Measurements from ENCODE around the gene ADGRD1.

The ADGRD1 gene

DNA sequence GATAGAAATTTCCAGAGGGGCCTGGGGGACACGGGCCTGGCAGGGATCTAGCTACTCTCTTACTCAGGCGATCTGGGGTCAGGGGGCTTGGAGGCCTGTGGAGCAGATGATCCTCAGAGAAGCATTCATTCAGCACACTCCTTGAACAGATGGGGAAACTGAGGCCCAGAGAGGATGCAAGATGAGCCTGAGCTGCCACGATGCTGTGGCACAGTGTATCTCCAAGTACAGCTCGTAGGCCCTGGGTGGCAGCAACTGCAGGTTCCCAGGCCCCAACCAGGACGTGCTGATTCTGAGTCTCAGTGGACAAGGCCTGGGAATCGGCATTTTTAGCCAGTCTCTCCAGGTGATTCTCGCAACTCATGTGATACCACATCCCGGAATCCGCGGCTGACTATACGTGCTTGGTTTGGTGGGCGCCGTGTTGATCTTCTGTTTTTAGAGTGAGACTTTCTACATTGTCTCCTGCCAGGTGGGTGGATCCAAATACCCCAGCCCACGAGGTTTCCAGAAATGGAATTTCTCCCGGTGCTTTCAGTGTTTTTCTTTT is 22.5 kb downstream of the ADGRD1 start:
- TF ChIP-seq TAF1 (IDR thresholded peaks at IDR 0.05; ENCODE audit: borderline replicate concordance, insufficient read depth, low read length) (no peak), POLR2AphosphoS5 (IDR thresholded peaks at IDR 0.05; ENCODE audit: low read depth, low read length) (no peak), SIN3A (IDR thresholded peaks at IDR 0.05; ENCODE audit: borderline replicate concordance, insufficient read depth, low read length) (no peak), FOXP2 (optimal IDR thresholded peaks at IDR 0.05; ENCODE audit: borderline replicate concordance, extremely low read depth, extremely low read length, insufficient read depth) (no peak)
- TF ChIP-seq, protein P1, sequence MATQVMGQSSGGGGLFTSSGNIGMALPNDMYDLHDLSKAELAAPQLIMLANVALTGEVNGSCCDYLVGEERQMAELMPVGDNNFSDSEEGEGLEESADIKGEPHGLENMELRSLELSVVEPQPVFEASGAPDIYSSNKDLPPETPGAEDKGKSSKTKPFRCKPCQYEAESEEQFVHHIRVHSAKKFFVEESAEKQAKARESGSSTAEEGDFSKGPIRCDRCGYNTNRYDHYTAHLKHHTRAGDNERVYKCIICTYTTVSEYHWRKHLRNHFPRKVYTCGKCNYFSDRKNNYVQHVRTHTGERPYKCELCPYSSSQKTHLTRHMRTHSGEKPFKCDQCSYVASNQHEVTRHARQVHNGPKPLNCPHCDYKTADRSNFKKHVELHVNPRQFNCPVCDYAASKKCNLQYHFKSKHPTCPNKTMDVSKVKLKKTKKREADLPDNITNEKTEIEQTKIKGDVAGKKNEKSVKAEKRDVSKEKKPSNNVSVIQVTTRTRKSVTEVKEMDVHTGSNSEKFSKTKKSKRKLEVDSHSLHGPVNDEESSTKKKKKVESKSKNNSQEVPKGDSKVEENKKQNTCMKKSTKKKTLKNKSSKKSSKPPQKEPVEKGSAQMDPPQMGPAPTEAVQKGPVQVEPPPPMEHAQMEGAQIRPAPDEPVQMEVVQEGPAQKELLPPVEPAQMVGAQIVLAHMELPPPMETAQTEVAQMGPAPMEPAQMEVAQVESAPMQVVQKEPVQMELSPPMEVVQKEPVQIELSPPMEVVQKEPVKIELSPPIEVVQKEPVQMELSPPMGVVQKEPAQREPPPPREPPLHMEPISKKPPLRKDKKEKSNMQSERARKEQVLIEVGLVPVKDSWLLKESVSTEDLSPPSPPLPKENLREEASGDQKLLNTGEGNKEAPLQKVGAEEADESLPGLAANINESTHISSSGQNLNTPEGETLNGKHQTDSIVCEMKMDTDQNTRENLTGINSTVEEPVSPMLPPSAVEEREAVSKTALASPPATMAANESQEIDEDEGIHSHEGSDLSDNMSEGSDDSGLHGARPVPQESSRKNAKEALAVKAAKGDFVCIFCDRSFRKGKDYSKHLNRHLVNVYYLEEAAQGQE (IDR thresholded peaks at IDR 0.05; ENCODE audit: insufficient read depth in 1 of 2, low read depth in 2 of 2, low read length in 2 of 2) = no peak

DNA sequence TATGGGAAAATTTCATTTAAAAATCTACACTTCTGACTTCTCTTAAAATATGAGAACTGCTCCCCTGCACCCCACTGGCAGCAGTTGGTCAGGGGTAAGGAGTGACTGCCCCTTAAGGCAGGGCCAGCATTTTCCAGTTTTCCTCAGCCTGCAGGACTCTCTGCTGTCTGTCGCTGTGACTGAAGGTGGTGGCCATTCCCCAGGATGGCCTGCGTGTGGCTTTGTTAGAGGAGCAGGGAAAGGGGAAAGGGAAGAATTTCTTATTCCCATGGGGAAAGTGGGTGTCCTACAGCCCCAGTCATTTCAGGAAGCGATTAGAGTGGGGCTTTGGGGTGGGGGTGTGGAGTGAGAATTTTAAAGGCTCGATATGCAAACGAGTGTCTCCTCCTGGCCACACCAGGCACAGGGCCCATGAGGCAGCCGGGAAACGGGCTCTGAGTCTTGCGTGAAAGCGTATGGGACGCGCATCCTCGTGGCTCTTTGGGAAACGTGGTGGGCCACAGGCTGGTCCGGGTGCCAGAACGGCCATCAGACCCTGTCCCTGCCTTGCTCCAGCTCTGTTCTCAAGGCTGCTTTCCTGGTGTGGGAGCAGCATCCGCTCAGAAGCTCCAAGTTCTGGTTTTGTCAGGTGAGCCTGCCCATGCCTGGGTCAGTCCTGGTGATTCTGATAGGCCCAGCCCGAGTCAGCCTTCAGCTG is 23.5 kb downstream of the ADGRD1 start:
- TF ChIP-seq TAF1 (IDR thresholded peaks at IDR 0.05; ENCODE audit: borderline replicate concordance, insufficient read depth, low read length) (no peak), FOXP2 (optimal IDR thresholded peaks at IDR 0.05; ENCODE audit: borderline replicate concordance, extremely low read depth, extremely low read length, insufficient read depth) (no peak), POLR2AphosphoS5 (IDR thresholded peaks at IDR 0.05; ENCODE audit: low read depth, low read length) (no peak), SIN3A (IDR thresholded peaks at IDR 0.05; ENCODE audit: borderline replicate concordance, insufficient read depth, low read length) (no peak)

DNA sequence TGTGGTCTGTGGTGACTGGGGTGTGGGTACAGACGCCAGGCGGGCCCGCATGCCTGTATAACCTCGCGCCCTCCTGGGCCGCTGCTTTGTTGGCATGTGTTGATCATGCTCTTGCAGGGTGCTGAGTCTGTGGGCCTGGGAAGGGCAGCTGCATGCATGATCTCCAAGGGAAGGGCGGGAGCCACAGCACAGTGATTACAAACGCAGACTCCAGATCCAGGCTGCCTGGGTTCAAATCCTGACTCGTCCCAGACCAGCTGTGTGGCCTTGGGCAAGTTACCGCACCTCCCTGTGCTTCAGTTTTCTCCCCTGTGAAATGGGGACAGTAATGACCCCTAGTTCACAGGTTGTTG is 24.0 kb downstream of the ADGRD1 start:
- TF ChIP-seq TAF1 (IDR thresholded peaks at IDR 0.05; ENCODE audit: borderline replicate concordance, insufficient read depth, low read length) = no peak
- TF ChIP-seq, protein P1 (IDR thresholded peaks at IDR 0.05; ENCODE audit: insufficient read depth in 1 of 2, low read depth in 2 of 2, low read length in 2 of 2) = no peak
- TF ChIP-seq POLR2AphosphoS5 (IDR thresholded peaks at IDR 0.05; ENCODE audit: low read depth, low read length) = no peak
- no peak for TF ChIP-seq FOXP2 (optimal IDR thresholded peaks at IDR 0.05; ENCODE audit: borderline replicate concordance, extremely low read depth, extremely low read length, insufficient read depth)
- TF ChIP-seq SIN3A (IDR thresholded peaks at IDR 0.05; ENCODE audit: borderline replicate concordance, insufficient read depth, low read length) = no peak

DNA sequence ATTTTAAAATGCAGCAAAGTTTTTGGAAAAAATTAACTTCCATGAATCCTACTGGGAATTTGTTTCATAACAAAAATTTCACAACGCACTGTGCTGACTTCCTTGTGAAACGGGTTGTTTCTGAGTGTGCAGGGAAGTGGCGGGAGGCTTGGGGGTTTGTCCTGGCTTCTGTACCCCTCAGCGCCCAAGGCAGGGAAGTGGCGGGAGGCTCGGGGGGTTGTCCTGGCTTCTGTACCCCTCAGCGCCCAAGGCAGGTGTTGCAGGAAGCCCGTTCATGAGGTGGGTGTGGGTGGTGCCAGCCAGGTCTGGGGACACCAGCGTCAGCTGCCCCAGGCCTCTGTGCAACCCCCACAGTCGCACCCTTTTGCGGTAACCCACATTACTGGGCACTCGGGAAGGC is 25.1 kb downstream of the ADGRD1 start:
- TF ChIP-seq TAF1 (IDR thresholded peaks at IDR 0.05; ENCODE audit: borderline replicate concordance, insufficient read depth, low read length) (no peak), FOXP2 (optimal IDR thresholded peaks at IDR 0.05; ENCODE audit: borderline replicate concordance, extremely low read depth, extremely low read length, insufficient read depth) (no peak), POLR2AphosphoS5 (IDR thresholded peaks at IDR 0.05; ENCODE audit: low read depth, low read length) (no peak), SIN3A (IDR thresholded peaks at IDR 0.05; ENCODE audit: borderline replicate concordance, insufficient read depth, low read length) (no peak)
- TF ChIP-seq, protein P1 (IDR thresholded peaks at IDR 0.05; ENCODE audit: insufficient read depth in 1 of 2, low read depth in 2 of 2, low read length in 2 of 2) = no peak

DNA sequence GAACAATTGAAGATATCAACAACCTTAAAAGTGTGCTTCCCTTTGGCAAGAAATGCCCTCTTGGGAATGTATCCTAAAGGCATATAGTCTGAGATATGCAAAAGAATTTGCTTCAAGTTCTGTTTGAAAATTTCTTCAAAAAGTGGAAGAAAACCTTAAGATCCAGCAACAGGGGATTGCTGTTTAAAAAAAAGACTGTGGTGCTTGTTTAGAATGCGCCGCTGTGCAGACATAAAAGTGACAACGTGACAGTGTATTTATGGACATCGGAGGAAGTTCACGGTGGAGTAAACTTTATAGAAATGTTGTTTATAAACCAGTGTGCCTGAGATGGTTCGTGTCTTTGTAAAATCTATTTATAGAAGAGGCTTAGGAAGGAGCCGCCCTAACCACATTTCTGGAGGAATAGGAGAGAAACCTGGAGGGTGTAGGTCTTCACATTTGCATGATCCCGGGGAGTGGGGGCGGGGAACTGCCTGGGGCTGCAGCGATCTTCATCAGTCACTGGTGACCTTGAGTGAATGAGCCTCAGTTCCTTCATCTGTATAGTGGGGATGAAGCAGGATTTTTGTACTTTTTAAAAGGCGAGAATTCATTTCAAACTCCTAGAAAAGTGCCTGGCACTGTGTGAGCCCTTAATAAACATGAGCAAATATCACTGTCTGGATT is 27.5 kb downstream of the ADGRD1 start:
- TF ChIP-seq FOXP2 (optimal IDR thresholded peaks at IDR 0.05; ENCODE audit: borderline replicate concordance, extremely low read depth, extremely low read length, insufficient read depth) = no peak
- no peak for TF ChIP-seq SIN3A (IDR thresholded peaks at IDR 0.05; ENCODE audit: borderline replicate concordance, insufficient read depth, low read length)
- no peak for TF ChIP-seq POLR2AphosphoS5 (IDR thresholded peaks at IDR 0.05; ENCODE audit: low read depth, low read length)
- TF ChIP-seq, protein P1 (IDR thresholded peaks at IDR 0.05; ENCODE audit: insufficient read depth in 1 of 2, low read depth in 2 of 2, low read length in 2 of 2) = no peak

All from PFSK-1 (cell line).